A673 (cell line): Measurements from ENCODE around the gene SCGB1A1. TPM values are rescaled to one million over a fixed set of nuclear protein-coding genes. Genes with fewer than 3 reads are reported as not detected.
A peak's percentile ranks its signal among the peaks of the same experiment; 100 is the strongest.

Experiments
- BruUV-seq: library from RNA; stranded (reverse); fragments of 400-500 nt; replicated peaks from 2 replicates; lab custom pipeline; 2021; lab: Mats Ljungman, UMichigan
- CTCF ChIA-PET: fragments of 300-600 bp; sonication (Branson Sonifier 250); formaldehyde crosslinking; loops from one replicate; lab custom pipeline; 2022; ENCODE audit warnings: antibody characterized with exemption; lab: Charles Lee
- POLR2A ChIA-PET: fragments of 300-600 bp; sonication (Branson Sonifier 250); formaldehyde crosslinking; loops from one replicate; lab custom pipeline; 2022; ENCODE audit warnings: antibody characterized with exemption; ENCODE audit not compliant: low non-redundant PET; lab: Charles Lee
- DNase-seq: peaks from one replicate; pipeline ENCODE4 v3.0.0-alpha.2; 2015; ENCODE audit warnings: low spot score
- H3K27ac ChIP-seq: fragments of 200-600 bp; sonication (generic); 2 replicates; pipeline ENCODE4 v1.5.1; 2016; ENCODE audit warnings: mixed run types, low read depth, mild to moderate bottlenecking, mixed read lengths, antibody characterized with exemption, low read length; ENCODE audit not compliant: poor library complexity, severe bottlenecking
- H3K27me3 ChIP-seq: fragments of 200-600 bp; sonication (generic); replicated peaks from 2 replicates; pipeline ENCODE4 v1.6.1; 2017; ENCODE audit warnings: mixed run types, low read depth, mild to moderate bottlenecking, mixed read lengths, antibody characterized with exemption, low read length; ENCODE audit not compliant: insufficient read depth, poor library complexity
- H3K36me3 ChIP-seq: fragments of 200-600 bp; sonication (generic); 2 replicates; pipeline ENCODE4 v1.6.1; 2016; ENCODE audit warnings: mixed run types, mild to moderate bottlenecking, mixed read lengths, antibody characterized with exemption, low read length; ENCODE audit not compliant: insufficient read depth, poor library complexity, severe bottlenecking
- H3K4me1 ChIP-seq: fragments of 200-600 bp; sonication (generic); 2 replicates; pipeline ENCODE4 v1.6.1; 2017; ENCODE audit warnings: mixed run types, mild to moderate bottlenecking, mixed read lengths, antibody characterized with exemption, low read length; ENCODE audit not compliant: insufficient read depth, poor library complexity, severe bottlenecking
- H3K4me3 ChIP-seq: fragments of 200-600 bp; sonication (generic); 2 replicates; pipeline ENCODE4 v1.5.1; 2016; ENCODE audit warnings: low read depth, mixed run types, mild to moderate bottlenecking, mixed read lengths, low read length; ENCODE audit not compliant: poor library complexity, severe bottlenecking
- H3K9me3 ChIP-seq: fragments of 200-600 bp; sonication (generic); 2 replicates; pipeline ENCODE4 v1.6.1; 2016; ENCODE audit warnings: mixed run types, low read depth, mild to moderate bottlenecking, mixed read lengths, antibody characterized with exemption, low read length; ENCODE audit not compliant: poor library complexity, severe bottlenecking
- EZH2 ChIP-seq: fragments of 200-600 bp; sonication (generic); IDR thresholded peaks from 2 replicates; pipeline ENCODE4 v1.6.1; 2017; ENCODE audit warnings: borderline replicate concordance, low read depth, mild to moderate bottlenecking, mixed read lengths, antibody characterized with exemption, low read length; ENCODE audit not compliant: poor library complexity, severe bottlenecking
- intact Hi-C: fragments of 100-400 bp; cut with micrococcal nuclease; formaldehyde crosslinking; loops from one replicate; pipeline ENCODE4 v1.10.0; 2022; ENCODE audit not compliant: unreplicated experiment
- total RNA-seq: library from RNA; stranded (reverse); gene quantifications from 2 replicates; pipeline ENCODE4 v1.2.3, GENCODE V29; 2021
- TF ChIP-seq, protein P1 (sequence below): fragments of 300-800, 200-600 bp; sonication (generic); conservative IDR thresholded peaks from 2 replicates; pipeline ENCODE4 v1.5.1; 2017; ENCODE audit warnings: low read depth, mild to moderate bottlenecking, antibody characterized with exemption, low read length, moderate library complexity, mixed read lengths

Gene SCGB1A1
- total RNA-seq, 1 experiment from 2014 or later = not detected

GRCh38 chr11:62471603-62472002 lies 52.8 kb downstream of the SCGB1A1 start:
- no TSS peak for BruUV-seq
- intact Hi-C loops = no loop called here
- H3K4me1 ChIP-seq = peaks cover 6% of the 10 kb centered on the region
- POLR2A ChIA-PET = no interaction called here
- H3K9me3 ChIP-seq = no peaks in the 10 kb centered on the region
- CTCF ChIA-PET = no interaction called here
- DNase-seq = no peak
- H3K4me3 ChIP-seq = no peak overlapping the region
- no peaks in the 10 kb centered on the region for H3K36me3 ChIP-seq
- no peaks in the 10 kb centered on the region for H3K27me3 ChIP-seq
- H3K27ac ChIP-seq = no peak overlapping the region
- no peak for TF ChIP-seq EZH2
- TF ChIP-seq, protein P1, sequence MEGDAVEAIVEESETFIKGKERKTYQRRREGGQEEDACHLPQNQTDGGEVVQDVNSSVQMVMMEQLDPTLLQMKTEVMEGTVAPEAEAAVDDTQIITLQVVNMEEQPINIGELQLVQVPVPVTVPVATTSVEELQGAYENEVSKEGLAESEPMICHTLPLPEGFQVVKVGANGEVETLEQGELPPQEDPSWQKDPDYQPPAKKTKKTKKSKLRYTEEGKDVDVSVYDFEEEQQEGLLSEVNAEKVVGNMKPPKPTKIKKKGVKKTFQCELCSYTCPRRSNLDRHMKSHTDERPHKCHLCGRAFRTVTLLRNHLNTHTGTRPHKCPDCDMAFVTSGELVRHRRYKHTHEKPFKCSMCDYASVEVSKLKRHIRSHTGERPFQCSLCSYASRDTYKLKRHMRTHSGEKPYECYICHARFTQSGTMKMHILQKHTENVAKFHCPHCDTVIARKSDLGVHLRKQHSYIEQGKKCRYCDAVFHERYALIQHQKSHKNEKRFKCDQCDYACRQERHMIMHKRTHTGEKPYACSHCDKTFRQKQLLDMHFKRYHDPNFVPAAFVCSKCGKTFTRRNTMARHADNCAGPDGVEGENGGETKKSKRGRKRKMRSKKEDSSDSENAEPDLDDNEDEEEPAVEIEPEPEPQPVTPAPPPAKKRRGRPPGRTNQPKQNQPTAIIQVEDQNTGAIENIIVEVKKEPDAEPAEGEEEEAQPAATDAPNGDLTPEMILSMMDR = no peak

DNA sequence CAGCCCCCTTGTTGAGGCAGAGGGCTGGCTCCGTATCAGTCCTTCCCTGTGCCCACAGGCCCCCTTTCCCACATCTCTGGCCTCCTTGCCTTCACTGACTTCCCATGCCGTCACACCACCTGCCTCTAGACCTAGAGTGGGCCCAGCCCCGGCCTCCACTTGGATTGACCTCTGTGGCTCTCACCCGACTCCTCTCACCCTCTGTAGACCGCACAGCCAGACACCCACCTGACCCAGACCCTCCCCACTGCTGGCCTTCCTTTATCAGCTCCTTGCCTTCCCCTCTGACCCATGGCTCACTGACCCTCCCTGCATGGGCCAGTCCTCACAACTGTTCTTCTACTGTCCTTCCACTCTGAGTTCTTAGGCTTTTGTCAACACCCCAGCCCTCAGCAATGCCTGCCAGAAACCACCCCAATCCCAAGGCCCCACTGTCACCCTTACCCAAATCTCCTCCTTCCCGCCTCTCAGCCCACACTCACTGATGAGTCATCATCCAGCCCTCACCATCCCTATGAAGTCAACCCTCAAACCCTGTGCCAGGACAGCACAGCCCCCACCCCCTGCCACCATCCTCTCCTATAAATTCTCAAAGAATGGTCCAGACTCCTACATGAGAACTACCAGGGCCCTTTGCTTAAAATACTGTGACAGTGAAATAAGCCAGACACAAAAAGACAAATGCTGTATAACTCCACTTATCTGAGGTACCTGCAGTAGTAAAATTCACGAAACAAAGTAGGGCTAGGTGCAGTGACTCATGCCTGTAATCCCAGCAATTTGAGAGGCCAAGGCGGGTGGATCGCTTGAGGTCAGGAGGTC lies 53.4 kb downstream of the SCGB1A1 start:
- Histone ChIP-seq H3K9me3 (no peaks in the 10 kb centered on the region), H3K27me3 (no peaks in the 10 kb centered on the region), H3K4me3 (no peak overlapping the region), H3K27ac (no peak overlapping the region), H3K4me1 (peaks cover 6% of the 10 kb centered on the region), H3K36me3 (no peaks in the 10 kb centered on the region)
- intact Hi-C loops = no loop called here
- CTCF ChIA-PET = no interaction called here
- TF ChIP-seq, protein P1 = no peak
- TF ChIP-seq EZH2 = no peak
- no TSS peak for BruUV-seq
- DNase-seq = peak; percentile 71
- POLR2A ChIA-PET = no interaction called here

Other genes with a start within 250 kb of the SCGB1A1 start
- not detected in 2 replicates for gene SCGB1D1, start 228.8 kb upstream of the SCGB1A1 start, total RNA-seq
- gene SCGB2A1, start 210.4 kb upstream of the SCGB1A1 start, total RNA-seq = not detected in 2 replicates
- not detected in 2 replicates for gene SCGB1D2, start 176.8 kb upstream of the SCGB1A1 start, total RNA-seq
- not detected in 2 replicates for gene SCGB2A2, start 148.9 kb upstream of the SCGB1A1 start, total RNA-seq
- not detected in 2 replicates for gene SCGB1D4, start 120.0 kb upstream of the SCGB1A1 start, total RNA-seq
- gene ASRGL1, start 81.6 kb upstream of the SCGB1A1 start, total RNA-seq = 37.7 and 40.1 TPM in 2 replicates
- 71.7 and 73.0 TPM in 2 replicates for gene AHNAK, start 127.8 kb downstream of the SCGB1A1 start, total RNA-seq
- gene EEF1G, start 154.9 kb downstream of the SCGB1A1 start, total RNA-seq = 1,804 and 1,817 TPM in 2 replicates
- gene TUT1, start 172.5 kb downstream of the SCGB1A1 start, total RNA-seq = 27.3 and 27.6 TPM in 2 replicates
- 241 and 243 TPM in 2 replicates for gene MTA2, start 182.8 kb downstream of the SCGB1A1 start, total RNA-seq
- gene EML3, start 193.7 kb downstream of the SCGB1A1 start, total RNA-seq = 21.3 and 30.4 TPM in 2 replicates
- gene ROM1, start 194.2 kb downstream of the SCGB1A1 start, total RNA-seq = 1.1 and 1.3 TPM in 2 replicates
- 64.7 and 68.2 TPM in 2 replicates for gene B3GAT3, start 203.0 kb downstream of the SCGB1A1 start, total RNA-seq
- 475 and 489 TPM in 2 replicates for gene GANAB, start 227.6 kb downstream of the SCGB1A1 start, total RNA-seq
- gene INTS5, start 234.3 kb downstream of the SCGB1A1 start, total RNA-seq = 29.3 and 30.0 TPM in 2 replicates
- 124 and 141 TPM in 2 replicates for gene C11orf98, start 246.2 kb downstream of the SCGB1A1 start, total RNA-seq
- gene CSKMT, start 246.3 kb downstream of the SCGB1A1 start, total RNA-seq = 59.7 and 68.8 TPM in 2 replicates